SU-DHL-6 (cell line): ENCODE measurements around the gene LRRC23.

ENCODE experiments used
- H2AFZ ChIP-seq: fragments of 200-600 bp; sonication (generic); 2 replicates; pipeline ENCODE4 v1.6.1; 2014; ENCODE audit warnings: low read depth, mild to moderate bottlenecking, moderate library complexity, mixed read lengths, antibody characterized with exemption, low read length; ENCODE audit not compliant: severe bottlenecking
- H3F3A ChIP-seq: fragments of 200-600 bp; shearing (Covaris generic); 2 replicates; pipeline ENCODE4 v1.6.0; 2016; ENCODE audit warnings: antibody characterized with exemption, mild to moderate bottlenecking; ENCODE audit not compliant: insufficient read depth
- H3K27ac ChIP-seq: fragments of 200-600 bp; sonication (generic); 2 replicates; pipeline ENCODE4 v1.5.1; 2016; ENCODE audit warnings: low read depth, mild to moderate bottlenecking, low read length, moderate library complexity, mixed read lengths
- H3K27me3 ChIP-seq: fragments of 200-600 bp; sonication (generic), shearing (Covaris generic); 2 replicates; pipeline ENCODE4 v1.6.0; 2014; ENCODE audit warnings: mild to moderate bottlenecking, low read length
- H3K36me3 ChIP-seq: fragments of 200-600 bp; sonication (generic); 2 replicates; pipeline ENCODE4 v1.6.1; 2014; ENCODE audit warnings: mild to moderate bottlenecking, low read length, mixed read lengths
- H3K4me2 ChIP-seq: fragments of 300-600, 200-600 bp; shearing (Covaris generic), sonication (generic); 2 replicates; pipeline ENCODE4 v1.6.0; 2014; ENCODE audit warnings: low read length, low read depth, mild to moderate bottlenecking; ENCODE audit not compliant: poor library complexity, severe bottlenecking
- H3K4me3 ChIP-seq: fragments of 200-600 bp; sonication (generic); 2 replicates; pipeline ENCODE4 v1.5.1; 2014; ENCODE audit warnings: antibody characterized with exemption, low read length, mild to moderate bottlenecking, mixed read lengths; ENCODE audit not compliant: insufficient read depth, poor library complexity, severe bottlenecking
- H3K79me2 ChIP-seq: fragments of 200-600 bp; sonication (generic); 2 replicates; pipeline ENCODE4 v1.6.1; 2014; ENCODE audit warnings: mild to moderate bottlenecking, low read length, moderate library complexity; ENCODE audit not compliant: insufficient read depth
- H3K9ac ChIP-seq: fragments of 200-600 bp; sonication (generic); 2 replicates; pipeline ENCODE4 v1.7.0; 2014; ENCODE audit warnings: mild to moderate bottlenecking, low read length
- H3K9me2 ChIP-seq: fragments of 200-600 bp; sonication (generic); replicated peaks from 2 replicates; pipeline ENCODE4 v1.6.1; 2014; ENCODE audit warnings: low read length; ENCODE audit not compliant: insufficient read depth
- H3K9me3 ChIP-seq: fragments of 200-600 bp; sonication (generic); 2 replicates; pipeline ENCODE4 v1.6.1; 2014; ENCODE audit warnings: low read length, mixed read lengths; ENCODE audit not compliant: insufficient read depth
- H4K20me1 ChIP-seq: fragments of 200-600 bp; sonication (generic); 2 replicates; pipeline ENCODE4 v1.6.1; 2014; ENCODE audit warnings: low read depth, mild to moderate bottlenecking, antibody characterized with exemption, low read length, moderate library complexity, mixed read lengths
- CTCF ChIP-seq: fragments of 200-600 bp; sonication (generic); IDR thresholded peaks from one replicate; pipeline ENCODE4 v1.5.1; 2017; ENCODE audit warnings: antibody characterized with exemption, mild to moderate bottlenecking, low read length, moderate library complexity; ENCODE audit not compliant: insufficient read depth, poor library complexity, severe bottlenecking
- EZH2phosphoT487 ChIP-seq: fragments of 200-600 bp; sonication (generic), shearing (Covaris generic); conservative IDR thresholded peaks from 2 replicates; pipeline ENCODE4 v1.6.1; 2018; ENCODE audit warnings: mild to moderate bottlenecking, antibody characterized with exemption, low read length, moderate library complexity, mixed read lengths

Gene LRRC23

DNA sequence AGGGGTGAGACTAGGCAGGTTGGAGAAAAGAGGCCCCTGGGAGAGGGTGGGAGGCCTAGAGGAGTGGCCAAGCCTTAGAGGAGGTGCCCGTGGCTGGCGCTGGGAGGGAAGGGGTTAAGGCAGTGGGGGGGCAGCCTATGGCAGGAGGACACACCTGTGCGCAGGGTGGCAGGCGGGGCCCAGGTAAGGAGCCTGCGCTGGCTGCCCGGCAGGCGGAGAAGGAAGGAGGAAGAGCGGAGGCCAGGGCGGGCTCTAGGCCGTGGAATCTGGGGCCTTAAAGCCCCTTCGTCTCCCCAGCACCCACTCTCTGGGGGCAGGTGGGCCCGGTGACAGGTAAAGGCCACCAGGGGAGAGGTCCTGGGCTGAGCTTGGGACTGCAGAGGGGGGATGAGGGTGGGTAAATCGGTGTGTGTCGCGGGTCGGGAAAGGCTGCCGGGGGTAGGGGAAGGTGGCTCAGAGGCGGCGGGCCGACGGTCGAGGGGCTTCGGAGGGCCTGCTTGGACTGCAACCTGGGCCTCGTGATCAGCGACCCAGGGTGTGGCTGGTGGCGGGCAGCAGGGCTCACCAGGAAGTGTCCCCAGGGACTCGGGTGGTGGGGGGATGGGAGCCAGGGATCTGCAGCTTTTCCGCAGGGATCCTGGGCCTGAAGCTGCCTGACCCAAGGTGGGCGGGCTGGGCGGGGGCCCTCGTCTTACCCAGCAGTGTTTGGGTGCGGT, 58.6 kb downstream of the LRRC23 start:
- Histone ChIP-seq H3K27me3 (no peaks in the 10 kb centered on the region), H3K9me2 (no peaks in the 10 kb centered on the region), H3K4me2 (no peak overlapping the region), H4K20me1 (no peaks in the 10 kb centered on the region), H3K36me3 (no peaks in the 10 kb centered on the region; the same call in 1 of the 2 replicates), H3K9ac (no peak overlapping the region), H3K4me3 (no peak overlapping the region), H3K79me2 (no peaks in the 10 kb centered on the region; the same call in 1 of the 2 replicates), H3F3A (peaks cover 22% of the 10 kb centered on the region), H2AFZ (no peak overlapping the region), H3K9me3 (no peaks in the 10 kb centered on the region), H3K27ac (no peak overlapping the region)
- TF ChIP-seq CTCF (no peak), EZH2phosphoT487 (no peak)
